Heart left ventricle (tissue), 16 donors: ENCODE results near the gene SKAP2. TPM values are rescaled to one million over a fixed set of nuclear protein-coding genes. Genes with fewer than 3 reads are reported as not detected.

ENCODE experiments used
- ATAC-seq, 4 donors: fragments of 200-7000 bp; cut with Tn5 transposase; one replicate each; pipeline ENCODE4 v1.9.1; 2020 to 2022; ENCODE audit warnings: moderate library complexity in 4 of 4, mild to moderate bottlenecking in 3 of 4, moderate number of reproducible peaks in 1 of 4
- DNase-seq, 5 donors: peaks; one replicate each; pipeline ENCODE4 v3.0.0-alpha.2; 2020
- H3K27ac ChIP-seq, 12 donors: fragments of 200-600 bp; sonication (generic) in 4 of 12; one replicate each; pipeline versions ENCODE4 v1.5.0 to v1.8.0; 2016 to 2022; ENCODE audit warnings: mild to moderate bottlenecking in 2 of 12
- H3K27me3 ChIP-seq, 9 donors: fragments of 200-600 bp; sonication (generic) in 2 of 9; one replicate each; pipeline versions ENCODE4 v1.5.1 to v1.8.0; 2016 to 2022; ENCODE audit warnings: mild to moderate bottlenecking in 3 of 9
- H3K36me3 ChIP-seq, 9 donors: fragments of 200-600 bp; sonication (generic) in 2 of 9; one replicate each; pipeline versions ENCODE4 v1.5.0 to v1.8.0; 2018 to 2022; ENCODE audit warnings: mild to moderate bottlenecking in 2 of 9
- H3K4me1 ChIP-seq, 12 donors: fragments of 200-600 bp; sonication (generic) in 4 of 12; one replicate each; pipeline versions ENCODE4 v1.5.0 to v1.8.0; 2016 to 2022; ENCODE audit warnings: mild to moderate bottlenecking in 3 of 12
- H3K4me3 ChIP-seq, 12 donors: fragments of 200-600 bp; sonication (generic) in 4 of 12; one replicate each; pipeline versions ENCODE4 v1.5.0 to v1.8.0; 2017 to 2022; ENCODE audit warnings: mild to moderate bottlenecking in 9 of 12, moderate library complexity in 4 of 12
- H3K9me3 ChIP-seq, 12 donors: fragments of 200-600 bp; sonication (generic) in 4 of 12; one replicate each; pipeline versions ENCODE4 v1.5.0 to v1.8.0; 2016 to 2022; ENCODE audit warnings: mild to moderate bottlenecking in 1 of 12
- POLR2A ChIP-seq, 2 donors: fragments of 450-650 bp; IDR thresholded peaks; one replicate each; pipeline ENCODE4 v1.6.1; 2017; ENCODE audit warnings: antibody characterized with exemption in 2 of 2, mild to moderate bottlenecking in 2 of 2, moderate library complexity in 2 of 2
- WGBS, 4 donors: extraction: QIAGEN DNeasy Blood & Tissue Kit in 2 of 4; methylation state at CpG; one replicate each; pipeline versions ENCODE4 v1.1.5 to v1.1.7; 2013 to 2018; 5-methylcytosine and 5-hydroxymethylcytosine counted together
- intact Hi-C, 10 donors: fragments of 100-400 bp; cut with DNase I; formaldehyde crosslinking; loops; one replicate each; pipeline versions ENCODE4 v1.11.1 to v1.14.2; 2022
- polyA plus RNA-seq, 2 donors: library from polyadenylated mRNA; stranded (reverse); fragments of 200-250 nt; gene quantifications; one replicate each; pipeline ENCODE4 v1.2.3, GENCODE V29; 2013
- total RNA-seq, 9 donors: library from RNA; depleted of rRNA in 2 of 9; stranded (reverse); fragments of >200 nt in 2 of 9; fragmentation: NEBNext Ultra II Directional in 3 of 9; extraction: Animal tissue kit (Norgen Biotek cat#: 25700) in 3 of 9; gene quantifications; one replicate each; pipeline versions ENCODE4 v1.1.0 to v1.2.4, GENCODE V29; 2016 to 2023
- TF ChIP-seq, protein P1 (sequence below), 12 donors: fragments of 200-600 bp; sonication (generic) in 4 of 12; IDR thresholded peaks; one replicate each; pipeline versions ENCODE4 v1.5.0 to v1.8.0; 2018 to 2022; ENCODE audit warnings: antibody characterized with exemption in 12 of 12, mild to moderate bottlenecking in 5 of 12
- donor health status: ischemic (EF 13 %, LVEDD 7.1; RV severe dilation, severe dysfunction).
- donor health status: healthy with polysubstance abuse.
- donor health status: DM: no; HTN: yes; CAD: no.
- donor health status: DM: no; HTN: no; CAD: no.
- donor health status: ischemic (EF 25% LVEDD 6.9; RV normal size, moderate dysfunction).
- donor health status: ischemic (EF 25% LVEDD 5.7; RV mildly dilated, moderate dysfunction).
- donor health status: healthy.
- donor health status: DM: yes; HTN: yes; CAD: no.
- donor health status: ischemic (EF 35%, LVEDD 5.7; RV mildly dilated, moderate dysfunction).
- donor health status: nonischemic (EF 11% LVEDD 7.7; RV severe dilation, severe dysfunction).
- donor health status: DM: yes; HTN: yes; CAD: no.
- donor health status: PGD.
- donor health status: ischemic (EF 29% LVEDD 5.4; RV normal size, mild dysfunction).
- donor health status: nonischemic (EF 23%, LVEDD 6.1; RV moderate dilation, normal function).

The SKAP2 gene
- total and polyA plus RNA-seq, 11 donors = 0.99 to 17.3 (median 3.6) TPM

DNA sequence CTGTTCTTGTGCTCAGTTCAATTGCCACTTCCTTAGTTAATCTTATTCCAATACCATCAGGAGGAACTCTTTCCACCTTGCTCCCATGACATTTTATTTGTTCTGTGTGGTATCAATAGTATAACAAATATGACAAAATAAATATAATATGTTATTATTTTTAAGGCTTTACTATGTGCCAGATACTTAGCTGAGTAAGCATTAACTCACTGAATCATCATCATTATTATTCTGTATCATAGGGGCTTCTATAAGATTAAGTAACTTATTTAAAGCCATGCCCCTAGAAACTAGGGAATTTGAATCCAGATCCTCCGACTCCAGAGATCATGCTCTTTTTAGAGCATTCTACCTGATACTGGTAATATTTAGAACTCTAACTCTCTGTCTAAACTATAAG, 33.5 kb upstream of the SKAP2 start:
- intact Hi-C loops = no loop called here
- H3K36me3 ChIP-seq = no peaks in the 10 kb centered on the region
- WGBS, 4 donors = 94 to 100% (median 94%) methylated on average over 1 of the region's 1 CpG

DNA sequence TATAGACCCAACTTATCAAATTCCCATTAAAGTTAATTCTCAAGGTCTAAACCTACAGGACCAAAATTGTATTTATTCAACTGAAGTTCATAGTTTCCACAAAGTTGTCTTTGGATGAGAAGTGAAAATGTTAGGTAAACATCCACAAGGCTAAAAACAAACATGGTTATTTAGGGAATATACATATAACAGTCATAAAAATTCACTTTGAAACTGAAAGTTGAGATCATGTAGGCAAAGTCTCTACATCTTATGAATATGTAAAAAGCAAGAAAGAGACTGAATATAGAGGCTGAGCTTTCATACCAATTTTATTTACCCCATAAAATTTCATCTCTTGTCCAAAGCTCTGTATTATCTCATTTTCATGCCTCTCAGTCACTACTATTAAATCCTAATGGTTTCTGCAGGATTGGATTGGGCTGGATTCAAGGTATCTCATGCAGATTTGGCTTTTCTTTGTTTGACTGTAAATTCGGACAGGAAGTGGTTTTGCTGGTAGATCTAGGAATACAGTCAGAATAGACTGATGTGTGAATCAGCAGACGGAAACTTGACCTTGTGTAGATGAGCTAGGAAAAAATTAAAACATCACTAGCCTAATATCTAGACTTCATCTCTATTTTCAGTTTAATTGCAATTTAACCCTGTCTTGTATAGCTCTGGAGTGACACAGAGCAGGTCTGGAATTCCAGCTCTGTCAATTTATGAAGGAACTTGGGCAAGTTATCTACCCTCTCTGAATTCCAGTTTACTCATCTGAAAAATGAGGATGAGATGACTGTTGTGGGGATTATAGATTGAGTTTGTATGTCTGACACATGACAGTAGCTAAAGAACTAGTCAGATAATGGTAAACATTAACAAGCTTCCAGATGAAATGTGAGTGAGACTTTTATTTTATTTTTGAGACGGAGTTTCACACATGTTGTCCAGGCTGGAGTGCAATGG, 27.3 kb upstream of the SKAP2 start:
- Histone ChIP-seq H3K27ac (no peak overlapping the region), H3K36me3 (no peaks in the 10 kb centered on the region), H3K4me3 (no peak overlapping the region), H3K9me3 (no peaks in the 10 kb centered on the region), H3K27me3 (peaks cover 0 to 32% (median 3%) of the 10 kb centered on the region in 9 donors), H3K4me1 (no peaks in the 10 kb centered on the region)
- TF ChIP-seq, protein P1, sequence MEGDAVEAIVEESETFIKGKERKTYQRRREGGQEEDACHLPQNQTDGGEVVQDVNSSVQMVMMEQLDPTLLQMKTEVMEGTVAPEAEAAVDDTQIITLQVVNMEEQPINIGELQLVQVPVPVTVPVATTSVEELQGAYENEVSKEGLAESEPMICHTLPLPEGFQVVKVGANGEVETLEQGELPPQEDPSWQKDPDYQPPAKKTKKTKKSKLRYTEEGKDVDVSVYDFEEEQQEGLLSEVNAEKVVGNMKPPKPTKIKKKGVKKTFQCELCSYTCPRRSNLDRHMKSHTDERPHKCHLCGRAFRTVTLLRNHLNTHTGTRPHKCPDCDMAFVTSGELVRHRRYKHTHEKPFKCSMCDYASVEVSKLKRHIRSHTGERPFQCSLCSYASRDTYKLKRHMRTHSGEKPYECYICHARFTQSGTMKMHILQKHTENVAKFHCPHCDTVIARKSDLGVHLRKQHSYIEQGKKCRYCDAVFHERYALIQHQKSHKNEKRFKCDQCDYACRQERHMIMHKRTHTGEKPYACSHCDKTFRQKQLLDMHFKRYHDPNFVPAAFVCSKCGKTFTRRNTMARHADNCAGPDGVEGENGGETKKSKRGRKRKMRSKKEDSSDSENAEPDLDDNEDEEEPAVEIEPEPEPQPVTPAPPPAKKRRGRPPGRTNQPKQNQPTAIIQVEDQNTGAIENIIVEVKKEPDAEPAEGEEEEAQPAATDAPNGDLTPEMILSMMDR (IDR thresholded peaks at IDR 0.05) = no peak
- TF ChIP-seq POLR2A (IDR thresholded peaks at IDR 0.05) = no peak
- no peak for DNase-seq
- intact Hi-C loops = no loop called here
- 75 to 83% (median 78%) methylated on average over 3 of the region's 3 CpGs for WGBS, 4 donors
- ATAC-seq = no peak

More for the DNA sequence above, 33.5 kb upstream of the SKAP2 start:
- H3K4me1 ChIP-seq = no peaks in the 10 kb centered on the region
- no peak overlapping the region for H3K27ac ChIP-seq
- ATAC-seq (no peak), DNase-seq (no peak)
- H3K4me3 ChIP-seq = no peak overlapping the region
- H3K9me3 ChIP-seq = no peaks in the 10 kb centered on the region
- TF ChIP-seq POLR2A (IDR thresholded peaks at IDR 0.05) = no peak
- TF ChIP-seq, protein P1 (IDR thresholded peaks at IDR 0.05) = no peak
- H3K27me3 ChIP-seq = peaks cover 0 to 34% (median 4%) of the 10 kb centered on the region in 9 donors

DNA sequence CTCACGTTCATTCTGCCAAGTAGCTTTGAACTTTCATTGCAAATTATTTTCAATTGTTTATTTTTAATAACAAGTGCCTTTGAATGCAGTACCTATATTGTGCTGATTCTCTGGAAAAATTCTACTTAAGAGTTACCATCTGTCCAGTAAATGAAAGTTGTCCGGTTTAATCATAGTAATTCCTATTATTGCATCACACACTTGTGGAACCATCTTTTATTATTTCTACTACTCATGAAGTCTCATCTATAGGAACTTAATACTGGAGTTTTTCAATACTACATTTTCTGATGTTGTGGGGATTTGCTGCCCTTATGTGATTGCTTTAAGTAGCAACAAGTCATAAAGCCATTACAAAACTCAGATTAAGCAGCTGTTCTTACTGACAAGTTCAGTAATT, 16.5 kb upstream of the SKAP2 start:
- 82 to 90% (median 87%) methylated on average over 2 of the region's 2 CpGs for WGBS, 4 donors
- DNase-seq (no peak), ATAC-seq (no peak)
- no peaks in the 10 kb centered on the region for H3K36me3 ChIP-seq
- peaks cover 0 to 32% (median 8%) of the 10 kb centered on the region in 12 donors for H3K9me3 ChIP-seq
- H3K4me3 ChIP-seq = no peak overlapping the region
- H3K27ac ChIP-seq = no peak overlapping the region
- no peaks in the 10 kb centered on the region for H3K4me1 ChIP-seq
- H3K27me3 ChIP-seq = peaks cover 0 to 17% (median 0%) of the 10 kb centered on the region in 9 donors
- intact Hi-C loops = no loop called here
- no peak for TF ChIP-seq POLR2A (IDR thresholded peaks at IDR 0.05)
- TF ChIP-seq, protein P1 (IDR thresholded peaks at IDR 0.05) = no peak

- Histone ChIP-seq H3K4me3 (no peak overlapping the region), H3K4me1 (no peaks in the 10 kb centered on the region), H3K27me3 (peaks cover 0 to 19% (median 0%) of the 10 kb centered on the region in 9 donors), H3K27ac (no peak overlapping the region), H3K9me3 (peaks cover 0 to 25% (median 6%) of the 10 kb centered on the region in 12 donors), H3K36me3 (no peaks in the 10 kb centered on the region)
- DNase-seq = no peak
- no peak for ATAC-seq
- no peak for TF ChIP-seq POLR2A (IDR thresholded peaks at IDR 0.05)
- TF ChIP-seq, protein P1 (IDR thresholded peaks at IDR 0.05) = no peak
- 71 to 90% (median 84%) methylated on average over 1 of the region's 1 CpG for WGBS, 4 donors
- intact Hi-C loops = no loop called here
Measured at GRCh38 chr7:26879671-26880070, 15.3 kb upstream of the SKAP2 start.
